DND-41 (cell line): ENCODE data around the gene SLC12A7.

Experiments
- CTCF ChIP-seq: IDR thresholded peaks from 2 replicates; pipeline ENCODE4 v1.5.1; 2012; ENCODE audit warnings: borderline replicate concordance, low read length, moderate library complexity, mild to moderate bottlenecking; ENCODE audit not compliant: poor library complexity, severe bottlenecking; ENCODE audit errors: extremely low read depth
- EZH2 ChIP-seq: IDR thresholded peaks from 3 replicates; pipeline ENCODE4 v1.6.1; 2012; ENCODE audit warnings: borderline replicate concordance, low read depth, mild to moderate bottlenecking, moderate library complexity, low read length, inconsistent platforms; ENCODE audit not compliant: severe bottlenecking

DNA sequence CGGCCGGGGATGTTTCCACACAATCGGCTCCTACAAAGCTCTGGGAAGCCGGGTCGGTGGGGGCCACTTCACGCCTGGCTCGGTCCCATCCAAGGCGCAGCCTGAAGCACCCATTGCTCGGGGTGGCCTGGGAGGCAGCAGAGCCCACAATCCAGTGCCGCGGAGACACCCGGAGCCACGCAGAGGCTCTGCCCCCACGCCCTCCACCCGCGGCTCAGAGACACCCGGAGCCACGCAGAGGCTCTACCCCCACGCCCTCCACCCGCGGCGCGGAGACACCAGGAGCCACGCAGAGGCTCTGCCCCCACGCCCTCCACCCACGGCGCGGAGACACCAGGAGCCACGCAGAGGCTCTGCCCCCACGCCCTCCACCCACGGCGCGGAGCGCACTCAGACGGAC is 31.9 kb downstream of the SLC12A7 start:
- no peak for TF ChIP-seq CTCF
- TF ChIP-seq EZH2, result no peak
